Esophagus squamous epithelium (tissue), 5 donors: ENCODE results near the gene UCHL3. TPM values are rescaled to one million over a fixed set of nuclear protein-coding genes. Genes with fewer than 3 reads are reported as not detected.

Source experiments
- DNase-seq: peaks from one replicate; lab custom pipeline; 2025; lab: John Stamatoyannopoulos, UW
- H3K27ac ChIP-seq, 4 donors: fragments of 200-600 bp; sonication (generic); one replicate each; pipeline ENCODE4 v1.5.1; 2016 to 2019; ENCODE audit warnings: mild to moderate bottlenecking in 1 of 4
- H3K27me3 ChIP-seq, 4 donors: fragments of 200-600 bp; sonication (generic); 1 replicate in 3 of 4; 2 replicates in 1 of 4; pipeline versions ENCODE4 v1.5.1 to v1.6.0; 2017 to 2021; ENCODE audit warnings: antibody characterized with exemption in 1 of 4
- H3K36me3 ChIP-seq, 3 donors: fragments of 200-600 bp; sonication (generic); one replicate each; pipeline ENCODE4 v1.5.1; 2016 to 2019
- H3K4me1 ChIP-seq, 3 donors: fragments of 200-600 bp; sonication (generic); one replicate each; pipeline ENCODE4 v1.5.1; 2017 to 2019
- H3K4me3 ChIP-seq, 4 donors: fragments of 200-600 bp; sonication (generic); 1 replicate in 3 of 4; 2 replicates in 1 of 4; pipeline ENCODE4 v1.5.1; 2016 to 2019; ENCODE audit warnings: mild to moderate bottlenecking in 2 of 4, moderate library complexity in 1 of 4
- H3K9me3 ChIP-seq, 3 donors: fragments of 200-600 bp; sonication (generic); one replicate each; pipeline ENCODE4 v1.5.1; 2016 to 2019
- CTCF ChIP-seq, 6 experiments: fragments of 450-650 bp in 4 of 6; fragments of 200-600 bp in 2 of 6; sonication (generic) in 2 of 6; IDR thresholded peaks; one replicate each; pipeline ENCODE4 v1.5.1; 2016 to 2019; ENCODE audit warnings: antibody characterized with exemption in 6 of 6, mild to moderate bottlenecking in 4 of 6, moderate library complexity in 4 of 6
- POLR2A ChIP-seq, 4 donors: fragments of 450-650 bp; IDR thresholded peaks; one replicate each; pipeline ENCODE4 v1.6.1; 2017; ENCODE audit warnings: antibody characterized with exemption in 4 of 4, mild to moderate bottlenecking in 4 of 4, moderate library complexity in 3 of 4
- WGBS, 2 donors: methylation state at CpG; one replicate each; pipeline ENCODE4 v1.1.5; 2018; 5-methylcytosine and 5-hydroxymethylcytosine counted together
- intact Hi-C: fragments of 100-400 bp; cut with DNase I; formaldehyde crosslinking; loops from one replicate; pipeline ENCODE4 v1.15.0; 2022
- total RNA-seq, 4 donors: library from RNA; depleted of rRNA; stranded (reverse); fragments of >200 nt; gene quantifications; one replicate each; pipeline ENCODE4 v1.1.0, GENCODE V29; 2016
- donor health status: DM: yes; HTN: yes; CAD: no.

The UCHL3 gene
- total RNA-seq, 4 donors from 2014 or later = 39.9 to 78.2 (median 54.2) TPM

DNA sequence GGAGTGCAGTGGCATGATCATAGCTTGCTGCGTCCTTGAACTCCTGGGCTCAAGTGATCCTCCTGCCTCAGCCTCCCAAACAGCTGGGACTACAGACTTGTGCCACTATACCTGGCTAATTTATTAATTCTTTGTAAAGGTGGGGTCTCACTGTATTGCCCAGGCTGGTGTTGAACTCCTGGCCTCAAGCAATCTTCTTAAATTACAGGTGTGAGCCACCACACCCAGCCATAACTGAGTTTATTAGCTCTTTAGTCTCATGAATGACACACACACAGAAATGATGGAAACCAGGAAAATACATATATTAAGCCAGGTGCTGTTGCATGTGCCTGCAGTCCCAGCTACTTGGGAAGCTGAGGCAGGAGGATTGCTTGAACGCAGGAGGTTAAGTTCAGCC is 53.4 kb downstream of the UCHL3 start:
- no peak for DNase-seq
- Histone ChIP-seq H3K4me1 (no peaks in the 10 kb centered on the region), H3K36me3 (peaks cover 0 to 58% (median 0%) of the 10 kb centered on the region in 3 donors), H3K27ac (no peak overlapping the region), H3K27me3 (no peaks in the 10 kb centered on the region), H3K9me3 (no peaks in the 10 kb centered on the region), H3K4me3 (no peak overlapping the region)
- WGBS, 2 donors = 97 to 100% methylated on average over 2 of the region's 2 CpGs
- intact Hi-C loops = no loop called here
- no peak for TF ChIP-seq CTCF (IDR thresholded peaks at IDR 0.05)
- TF ChIP-seq POLR2A (IDR thresholded peaks at IDR 0.05) = no peak

- Histone ChIP-seq H3K27ac (no peak overlapping the region), H3K4me3 (no peak overlapping the region), H3K4me1 (no peaks in the 10 kb centered on the region), H3K27me3 (no peaks in the 10 kb centered on the region), H3K9me3 (no peaks in the 10 kb centered on the region), H3K36me3 (peaks cover 0 to 33% (median 0%) of the 10 kb centered on the region in 3 donors)
- intact Hi-C loops = no loop called here
- DNase-seq = no peak
- TF ChIP-seq POLR2A (IDR thresholded peaks at IDR 0.05) (no peak), CTCF (IDR thresholded peaks at IDR 0.05) (no peak)
- 89 to 100% methylated on average over 2 of the region's 2 CpGs for WGBS, 2 donors
Observed at GRCh38 chr13:75607447-75607846, 57.9 kb downstream of the UCHL3 start.

DNA sequence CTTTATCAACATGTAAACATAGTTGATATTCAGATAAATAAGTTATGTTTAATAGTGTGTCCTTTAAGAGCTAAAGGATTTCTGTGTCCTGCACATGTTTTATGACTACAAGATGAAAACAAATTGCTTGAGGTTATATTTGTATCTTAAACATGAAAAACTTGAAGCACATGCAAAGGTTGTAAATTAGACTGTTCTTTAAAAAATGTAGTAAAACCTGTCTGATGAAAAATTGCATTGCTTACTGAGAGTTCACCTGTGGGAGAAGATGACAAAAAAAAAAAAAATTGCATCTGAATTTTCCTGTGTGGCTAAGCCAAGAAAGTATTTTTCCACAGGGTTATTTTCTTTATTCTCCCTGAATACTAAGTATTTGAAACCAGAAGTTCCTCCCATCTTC is 60.9 kb downstream of the UCHL3 start:
- Histone ChIP-seq H3K27ac (no peak overlapping the region), H3K4me3 (no peak overlapping the region), H3K9me3 (no peaks in the 10 kb centered on the region), H3K27me3 (no peaks in the 10 kb centered on the region), H3K36me3 (peaks cover 0 to 23% (median 0%) of the 10 kb centered on the region in 3 donors), H3K4me1 (no peaks in the 10 kb centered on the region)
- intact Hi-C loops = no loop called here
- no peak for DNase-seq
- TF ChIP-seq POLR2A (IDR thresholded peaks at IDR 0.05) (no peak), CTCF (IDR thresholded peaks at IDR 0.05) (no peak)

GRCh38 chr13:75612354-75612753 is 62.8 kb downstream of the UCHL3 start:
- no peak for DNase-seq
- Histone ChIP-seq H3K4me3 (no peak overlapping the region), H3K27me3 (no peaks in the 10 kb centered on the region), H3K4me1 (no peaks in the 10 kb centered on the region), H3K27ac (no peak overlapping the region), H3K9me3 (no peaks in the 10 kb centered on the region), H3K36me3 (peaks cover 0 to 10% (median 0%) of the 10 kb centered on the region in 3 donors)
- intact Hi-C loops = no loop called here
- TF ChIP-seq CTCF (IDR thresholded peaks at IDR 0.05) = no peak
- no peak for TF ChIP-seq POLR2A (IDR thresholded peaks at IDR 0.05)
- WGBS, 2 donors = 87 to 89% methylated on average over 2 of the region's 2 CpGs

GRCh38 chr13:75617230-75617629 is 67.6 kb downstream of the UCHL3 start:
- intact Hi-C loops = no loop called here
- TF ChIP-seq CTCF (IDR thresholded peaks at IDR 0.05) = no peak
- no peak for TF ChIP-seq POLR2A (IDR thresholded peaks at IDR 0.05)
- Histone ChIP-seq H3K27me3 (no peaks in the 10 kb centered on the region), H3K4me1 (no peaks in the 10 kb centered on the region), H3K36me3 (peaks cover 0 to 6% (median 0%) of the 10 kb centered on the region in 3 donors), H3K4me3 (no peak overlapping the region), H3K9me3 (no peaks in the 10 kb centered on the region), H3K27ac (no peak overlapping the region)
- WGBS, 2 donors = 0 to 100% methylated on average over 1 of the region's 1 CpG
- no peak for DNase-seq
